GM19099 (cell line): ENCODE data around the gene YEATS4.

Experiments
- POLR2A ChIP-seq: IDR thresholded peaks from 3 replicates; pipeline ENCODE4 v1.6.1; 2011; ENCODE audit warnings: low read depth; ENCODE audit not compliant: insufficient read length; ENCODE audit errors: extremely low read depth

YEATS4 gene

GRCh38 chr12:69430942-69431590 is 71.5 kb downstream of the YEATS4 start:
- TF ChIP-seq POLR2A, result no peak

GRCh38 chr12:69431591-69432222 is 72.2 kb downstream of the YEATS4 start:
- no peak for TF ChIP-seq POLR2A

GRCh38 chr12:69433653-69434052 is 74.1 kb downstream of the YEATS4 start:
- TF ChIP-seq POLR2A, result no peak

- no peak for TF ChIP-seq POLR2A
Observed at GRCh38 chr12:69435644-69436043, 76.1 kb downstream of the YEATS4 start.

- TF ChIP-seq POLR2A, result no peak
Observed at GRCh38 chr12:69437073-69437472, 77.5 kb downstream of the YEATS4 start.

GRCh38 chr12:69438539-69438938 is 79.0 kb downstream of the YEATS4 start:
- no peak for TF ChIP-seq POLR2A

GRCh38 chr12:69440016-69440415 is 80.5 kb downstream of the YEATS4 start:
- TF ChIP-seq POLR2A, result no peak
